ENCODE data around the gene LRRC17.
"Not testable (repeated sequence)": the region's sequence is repeated elsewhere in the genome, so short reads cannot be mapped to it uniquely, and the experiment has no call there.

LRRC17 gene

DNA sequence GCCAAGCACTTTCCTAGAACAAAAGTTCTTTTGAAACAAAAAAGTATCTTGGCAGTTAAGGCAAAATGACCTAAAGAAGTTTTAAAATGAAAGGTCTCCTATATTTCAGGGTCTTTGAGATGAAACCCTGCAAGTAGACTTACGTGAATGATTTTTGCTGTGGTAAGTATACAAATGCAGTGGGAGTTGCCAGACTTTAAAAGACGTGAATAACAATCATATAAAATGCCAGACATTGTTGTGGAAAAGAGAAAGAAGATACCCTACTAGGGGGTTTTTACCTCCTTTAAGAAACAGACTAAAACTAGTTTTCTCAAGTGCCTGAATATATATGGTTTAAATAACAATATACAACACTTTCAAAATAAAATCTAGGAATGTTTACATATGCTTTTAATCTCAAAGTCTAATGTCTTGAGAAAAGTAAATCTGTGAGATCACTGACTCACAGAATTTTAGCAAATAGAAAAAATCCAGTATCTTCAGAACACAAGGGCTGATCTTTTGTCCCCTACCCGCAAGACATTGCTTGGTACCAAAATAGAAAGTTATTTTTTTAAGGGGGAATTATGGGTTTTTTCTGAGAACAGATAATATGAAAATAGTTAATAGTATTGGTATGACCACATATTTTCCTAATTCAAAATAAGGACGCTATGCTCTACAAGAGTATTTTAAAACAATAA, 29.5 kb downstream of the LRRC17 start:
- TF ChIP-seq, protein P1, sequence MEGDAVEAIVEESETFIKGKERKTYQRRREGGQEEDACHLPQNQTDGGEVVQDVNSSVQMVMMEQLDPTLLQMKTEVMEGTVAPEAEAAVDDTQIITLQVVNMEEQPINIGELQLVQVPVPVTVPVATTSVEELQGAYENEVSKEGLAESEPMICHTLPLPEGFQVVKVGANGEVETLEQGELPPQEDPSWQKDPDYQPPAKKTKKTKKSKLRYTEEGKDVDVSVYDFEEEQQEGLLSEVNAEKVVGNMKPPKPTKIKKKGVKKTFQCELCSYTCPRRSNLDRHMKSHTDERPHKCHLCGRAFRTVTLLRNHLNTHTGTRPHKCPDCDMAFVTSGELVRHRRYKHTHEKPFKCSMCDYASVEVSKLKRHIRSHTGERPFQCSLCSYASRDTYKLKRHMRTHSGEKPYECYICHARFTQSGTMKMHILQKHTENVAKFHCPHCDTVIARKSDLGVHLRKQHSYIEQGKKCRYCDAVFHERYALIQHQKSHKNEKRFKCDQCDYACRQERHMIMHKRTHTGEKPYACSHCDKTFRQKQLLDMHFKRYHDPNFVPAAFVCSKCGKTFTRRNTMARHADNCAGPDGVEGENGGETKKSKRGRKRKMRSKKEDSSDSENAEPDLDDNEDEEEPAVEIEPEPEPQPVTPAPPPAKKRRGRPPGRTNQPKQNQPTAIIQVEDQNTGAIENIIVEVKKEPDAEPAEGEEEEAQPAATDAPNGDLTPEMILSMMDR (IDR thresholded peaks at IDR 0.05; ENCODE audit: insufficient read depth, low read depth, low read length, missing control alignments): no peak
- no peak overlapping the region for H3K4me3 ChIP-seq (ENCODE audit: low read depth, low read length)
- DNase-seq (ENCODE audit: low read depth): no peak

DNA sequence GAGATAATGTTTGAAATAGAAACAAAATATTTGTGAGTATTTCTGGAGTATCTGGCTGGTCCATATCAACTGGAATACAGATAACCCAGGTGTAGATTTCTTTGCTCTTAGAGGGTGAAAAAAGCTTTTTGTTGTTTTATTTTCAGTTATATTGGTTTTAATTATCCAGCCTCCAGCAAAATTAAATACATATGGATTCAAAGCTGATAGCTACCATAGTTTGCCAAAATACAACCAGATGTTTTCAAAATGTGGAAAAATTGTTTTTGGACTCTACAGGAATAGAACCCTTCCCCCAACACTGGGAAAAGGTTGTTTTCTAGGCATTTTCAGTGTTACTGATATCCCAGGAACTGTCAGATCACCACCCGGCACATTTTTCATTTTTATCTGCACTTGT, 30.1 kb downstream of the LRRC17 start:
- H3K4me3 ChIP-seq (ENCODE audit: low read depth, low read length): no peak overlapping the region
- no peak for DNase-seq (ENCODE audit: low read depth)
- TF ChIP-seq, protein P1 (IDR thresholded peaks at IDR 0.05; ENCODE audit: insufficient read depth, low read depth, low read length, missing control alignments): no peak

DNA sequence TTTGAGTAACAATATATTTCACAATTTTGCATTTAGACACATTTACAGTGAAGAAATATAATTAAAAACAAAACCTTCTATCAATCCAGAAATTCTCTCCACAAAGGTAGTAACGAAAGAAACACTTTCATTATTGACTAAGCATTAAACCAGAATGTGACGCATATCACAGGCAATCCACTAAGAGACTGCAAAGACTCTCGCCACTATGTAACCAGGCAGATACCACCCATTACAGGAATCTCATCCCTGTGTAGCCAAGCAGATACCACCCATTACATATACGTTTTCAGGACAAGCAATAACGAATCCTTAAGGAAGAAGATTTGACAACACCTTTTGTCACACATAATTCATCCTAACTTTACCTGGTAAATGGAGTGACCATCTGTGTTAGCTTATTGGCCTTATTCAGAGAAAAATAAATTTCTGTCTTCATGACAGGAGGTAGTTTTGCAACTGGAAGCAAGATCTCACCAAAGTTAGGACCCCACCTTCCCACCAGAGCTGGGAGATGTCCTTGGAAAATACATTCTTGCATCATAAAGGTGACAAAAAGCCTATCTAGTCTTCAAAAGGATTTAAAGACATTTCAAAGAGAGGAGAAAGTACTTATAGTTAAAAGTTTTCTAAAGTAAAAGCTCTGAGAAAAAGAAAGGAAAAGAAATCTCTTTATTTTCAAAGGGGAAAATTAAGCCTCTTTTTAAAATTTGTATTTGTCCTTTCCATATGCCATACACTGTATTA, 30.8 kb downstream of the LRRC17 start:
- H3K4me3 ChIP-seq (ENCODE audit: low read depth, low read length): no peak overlapping the region
- peak; percentile 10 for DNase-seq (ENCODE audit: low read depth)
- TF ChIP-seq, protein P1 (IDR thresholded peaks at IDR 0.05; ENCODE audit: insufficient read depth, low read depth, low read length, missing control alignments): no peak

DNA sequence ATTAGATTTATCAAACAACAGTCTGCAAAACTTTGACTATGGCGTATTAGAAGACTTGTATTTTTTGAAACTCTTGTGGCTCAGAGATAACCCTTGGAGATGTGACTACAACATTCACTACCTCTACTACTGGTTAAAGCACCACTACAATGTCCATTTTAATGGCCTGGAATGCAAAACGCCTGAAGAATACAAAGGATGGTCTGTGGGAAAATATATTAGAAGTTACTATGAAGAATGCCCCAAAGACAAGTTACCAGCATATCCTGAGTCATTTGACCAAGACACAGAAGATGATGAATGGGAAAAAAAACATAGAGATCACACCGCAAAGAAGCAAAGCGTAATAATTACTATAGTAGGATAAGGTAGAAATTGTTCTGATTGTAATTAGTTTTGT, 31.4 kb downstream of the LRRC17 start:
- TF ChIP-seq, protein P1 (IDR thresholded peaks at IDR 0.05; ENCODE audit: insufficient read depth, low read depth, low read length, missing control alignments): no peak
- DNase-seq (ENCODE audit: low read depth): no peak
- H3K4me3 ChIP-seq (ENCODE audit: low read depth, low read length): no peak overlapping the region

DNA sequence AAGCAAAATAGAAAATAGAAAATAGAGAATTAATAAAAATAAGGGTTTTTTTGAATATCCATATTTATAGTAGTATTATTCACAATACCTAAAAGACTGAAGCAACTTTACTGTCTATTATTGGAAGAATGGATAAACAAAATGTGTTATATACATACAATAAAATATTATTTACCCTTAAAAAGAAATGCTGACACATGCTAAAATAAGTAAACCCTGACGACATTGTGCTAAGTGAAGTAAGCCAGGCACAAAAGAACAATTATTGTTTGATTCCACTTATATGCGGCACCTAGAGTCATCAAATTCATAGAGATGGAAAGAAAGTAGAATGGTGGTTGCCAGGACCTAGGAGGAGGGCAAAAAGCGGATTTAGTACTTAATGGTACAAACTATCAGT, 39.0 kb downstream of the LRRC17 start:
- TF ChIP-seq, protein P1 (IDR thresholded peaks at IDR 0.05; ENCODE audit: insufficient read depth, low read depth, low read length, missing control alignments): no peak

DNA sequence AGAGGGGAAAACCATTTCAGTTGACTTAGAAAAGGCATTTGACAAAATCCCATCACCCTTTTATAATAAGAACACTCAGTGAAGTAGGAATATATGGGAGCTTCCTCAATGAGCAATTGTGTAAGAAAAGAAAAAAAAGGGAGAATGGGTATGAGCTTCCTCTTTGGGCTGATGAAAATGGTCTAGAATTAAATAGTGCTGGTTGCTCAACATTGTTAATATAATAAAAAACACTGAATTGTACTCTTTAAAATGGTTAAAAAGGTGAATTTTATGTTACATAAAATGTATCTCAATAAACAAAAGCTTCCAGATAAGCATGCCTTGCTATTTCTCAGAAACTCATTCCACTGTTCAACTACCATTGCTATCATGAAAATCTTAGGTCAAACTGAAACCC, 40.6 kb downstream of the LRRC17 start:
- no peak overlapping the region for H3K4me3 ChIP-seq (ENCODE audit: low read depth, low read length)
- TF ChIP-seq, protein P1 (IDR thresholded peaks at IDR 0.05; ENCODE audit: insufficient read depth, low read depth, low read length, missing control alignments): no peak
- no peak for DNase-seq (ENCODE audit: low read depth)

More for the DNA sequence above, 39.0 kb downstream of the LRRC17 start:
- DNase-seq (ENCODE audit: low read depth): no peak
- H3K4me3 ChIP-seq (ENCODE audit: low read depth, low read length): no peak overlapping the region

DNA sequence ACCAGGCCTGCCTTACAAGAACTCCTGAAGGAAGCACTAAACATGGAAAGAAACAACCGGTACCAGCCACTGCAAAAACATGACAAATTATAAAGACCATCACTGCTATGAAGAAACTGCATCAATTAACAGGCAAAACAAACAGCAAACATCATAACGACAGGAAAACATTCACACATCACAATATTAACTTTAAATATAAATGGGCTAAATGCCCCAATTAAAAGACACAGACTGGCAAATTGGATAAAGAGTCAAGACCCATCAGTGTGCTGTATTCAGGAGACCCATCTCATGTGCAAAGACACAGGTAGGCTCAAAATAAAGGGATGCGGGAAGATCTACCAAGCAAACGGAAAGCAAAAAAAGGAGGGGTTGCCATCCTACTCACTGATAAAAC, 41.6 kb downstream of the LRRC17 start:
- DNase-seq (ENCODE audit: low read depth); H3K4me3 ChIP-seq (ENCODE audit: low read depth, low read length): not testable (repeated sequence)

DNA sequence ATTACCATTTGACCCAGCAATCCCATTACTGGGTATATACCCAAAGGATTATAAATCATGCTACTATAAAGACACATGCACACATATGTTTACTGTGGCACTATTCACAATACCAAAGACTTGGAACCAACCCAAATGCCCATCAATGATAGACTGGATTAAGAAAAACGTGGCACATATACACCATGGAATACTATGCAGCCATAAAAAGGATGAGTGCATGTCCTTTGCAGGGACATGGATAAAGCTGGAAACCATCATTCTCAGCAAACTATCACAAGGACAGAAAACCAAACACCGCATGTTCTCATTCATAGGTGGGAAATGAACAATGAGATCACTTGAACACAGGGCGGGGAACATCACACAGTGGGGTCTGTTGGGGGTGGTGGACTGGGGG, 45.2 kb downstream of the LRRC17 start:
- H3K4me3 ChIP-seq (ENCODE audit: low read depth, low read length); DNase-seq (ENCODE audit: low read depth): not testable (repeated sequence)

DNA sequence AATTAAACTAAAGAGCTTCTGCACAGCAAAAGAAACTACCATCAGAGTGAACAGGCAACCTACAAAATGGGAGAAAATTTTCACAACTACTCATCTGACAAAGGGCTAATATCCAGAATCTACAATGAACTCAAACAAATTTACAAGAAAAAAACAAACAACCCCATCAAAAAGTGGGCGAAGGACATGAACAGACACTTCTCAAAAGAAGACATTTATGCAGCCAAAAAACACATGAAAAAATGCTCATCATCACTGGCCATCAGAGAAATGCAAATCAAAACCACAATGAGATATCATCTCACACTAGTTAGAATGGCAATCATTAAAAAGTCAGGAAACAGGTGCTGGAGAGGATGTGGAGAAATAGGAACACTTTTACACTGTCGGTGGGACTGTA, 49.2 kb downstream of the LRRC17 start:
- not testable (repeated sequence) for DNase-seq (ENCODE audit: low read depth)

More for the DNA sequence above, 49.2 kb downstream of the LRRC17 start:
- not testable (repeated sequence) for H3K4me3 ChIP-seq (ENCODE audit: low read depth, low read length)
